ENCODE results near the gene RAB38. TPM values are rescaled to one million over a fixed set of nuclear protein-coding genes. Genes with fewer than 3 reads are reported as not detected.

RAB38 gene
- total and polyA plus RNA-seq, 2 donors from 2014 or later = 5.2 to 8.1 TPM

DNA sequence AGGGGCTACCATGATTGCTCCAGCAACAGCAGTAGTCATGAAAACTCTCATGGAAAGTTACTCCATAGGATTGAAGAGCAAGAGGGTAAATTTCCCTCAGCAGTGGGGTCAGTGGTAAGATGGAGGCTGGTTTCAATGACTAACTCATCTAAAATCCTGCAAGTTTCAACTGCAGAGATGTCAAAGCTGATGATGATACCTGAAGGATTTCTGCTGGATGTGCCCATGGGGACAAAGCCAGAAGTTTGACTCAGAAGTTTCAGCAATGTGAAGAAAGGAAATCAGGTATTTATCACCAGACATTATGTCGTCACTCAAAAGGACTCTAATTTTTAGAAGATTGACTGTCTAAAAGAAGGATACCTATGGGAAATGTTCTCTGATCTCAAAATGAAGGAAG, 29.1 kb downstream of the RAB38 start:
- H3K9me3 ChIP-seq (ENCODE audit: control insufficient read depth in 2 of 3, insufficient read depth in 1 of 3, low read length in 3 of 3) = no peaks in the 10 kb centered on the region
- TF ChIP-seq, protein P1, sequence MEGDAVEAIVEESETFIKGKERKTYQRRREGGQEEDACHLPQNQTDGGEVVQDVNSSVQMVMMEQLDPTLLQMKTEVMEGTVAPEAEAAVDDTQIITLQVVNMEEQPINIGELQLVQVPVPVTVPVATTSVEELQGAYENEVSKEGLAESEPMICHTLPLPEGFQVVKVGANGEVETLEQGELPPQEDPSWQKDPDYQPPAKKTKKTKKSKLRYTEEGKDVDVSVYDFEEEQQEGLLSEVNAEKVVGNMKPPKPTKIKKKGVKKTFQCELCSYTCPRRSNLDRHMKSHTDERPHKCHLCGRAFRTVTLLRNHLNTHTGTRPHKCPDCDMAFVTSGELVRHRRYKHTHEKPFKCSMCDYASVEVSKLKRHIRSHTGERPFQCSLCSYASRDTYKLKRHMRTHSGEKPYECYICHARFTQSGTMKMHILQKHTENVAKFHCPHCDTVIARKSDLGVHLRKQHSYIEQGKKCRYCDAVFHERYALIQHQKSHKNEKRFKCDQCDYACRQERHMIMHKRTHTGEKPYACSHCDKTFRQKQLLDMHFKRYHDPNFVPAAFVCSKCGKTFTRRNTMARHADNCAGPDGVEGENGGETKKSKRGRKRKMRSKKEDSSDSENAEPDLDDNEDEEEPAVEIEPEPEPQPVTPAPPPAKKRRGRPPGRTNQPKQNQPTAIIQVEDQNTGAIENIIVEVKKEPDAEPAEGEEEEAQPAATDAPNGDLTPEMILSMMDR (IDR thresholded peaks at IDR 0.05; ENCODE audit: borderline replicate concordance, extremely low read depth, insufficient read depth) = no peak
- H3K4me1 ChIP-seq (ENCODE audit: control insufficient read depth in 2 of 3, insufficient read depth in 2 of 3, low read depth in 1 of 3, low read length in 3 of 3) = no peaks in the 10 kb centered on the region
- H3K36me3 ChIP-seq (ENCODE audit: control insufficient read depth in 2 of 3, insufficient read depth in 3 of 3, low read length in 3 of 3) = no peaks in the 10 kb centered on the region
- no peak overlapping the region for H3K27ac ChIP-seq (ENCODE audit: low read depth in 2 of 2, low read length in 2 of 2)
- H3K4me3 ChIP-seq (ENCODE audit: low read length in 3 of 3) = no peak overlapping the region
- FAIRE-seq = no peak
- no peak overlapping the region for H3K9ac ChIP-seq (ENCODE audit: low read length in 3 of 3)
- H3K27me3 ChIP-seq (ENCODE audit: control insufficient read depth, insufficient read depth, low read length) = no peaks in the 10 kb centered on the region
- intact Hi-C loops (cut with DNase I) = no loop called here
- no peak for DNase-seq

DNA sequence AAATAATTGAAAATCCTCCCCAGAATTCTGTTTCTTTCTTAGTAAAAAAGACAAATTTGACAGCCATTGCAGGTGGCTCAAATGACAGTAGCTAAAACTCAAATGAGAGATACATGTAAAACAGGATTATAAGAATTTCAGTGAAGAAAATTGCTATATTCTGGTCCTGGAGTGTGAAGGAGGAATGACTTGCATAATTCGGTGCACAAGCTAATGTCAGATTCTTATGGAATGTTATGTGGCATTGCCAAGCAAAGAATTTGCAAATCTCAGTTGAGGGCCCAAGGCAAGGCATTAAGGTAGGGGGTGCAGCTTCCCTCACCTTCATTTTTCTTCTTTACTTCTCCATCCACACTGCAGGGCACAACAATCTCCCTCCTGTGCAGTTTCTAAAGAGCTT, 35.4 kb downstream of the RAB38 start:
- H3K27me3 ChIP-seq (ENCODE audit: control insufficient read depth, insufficient read depth, low read length) = no peaks in the 10 kb centered on the region
- intact Hi-C loops (cut with DNase I) = no loop called here

GRCh38 chr11:88131764-88132470, 43.3 kb downstream of the RAB38 start:
- intact Hi-C loops (cut with DNase I) = no loop called here
- TF ChIP-seq, protein P1 (IDR thresholded peaks at IDR 0.05; ENCODE audit: borderline replicate concordance, extremely low read depth, insufficient read depth) = no peak
- H3K27ac ChIP-seq (ENCODE audit: low read depth in 2 of 2, low read length in 2 of 2) = no peak overlapping the region
- H3K36me3 ChIP-seq (ENCODE audit: control insufficient read depth in 2 of 3, insufficient read depth in 3 of 3, low read length in 3 of 3) = peaks cover 0 to 4% (median 0%) of the 10 kb centered on the region in 3 donors
- H3K9ac ChIP-seq (ENCODE audit: low read length in 3 of 3) = no peak overlapping the region
- no peaks in the 10 kb centered on the region for H3K4me1 ChIP-seq (ENCODE audit: control insufficient read depth in 2 of 3, insufficient read depth in 2 of 3, low read depth in 1 of 3, low read length in 3 of 3)
- H3K4me3 ChIP-seq (ENCODE audit: low read length in 3 of 3) = no peak overlapping the region
- FAIRE-seq = no peak
- peaks cover 0 to 8% (median 0%) of the 10 kb centered on the region in 3 donors for H3K9me3 ChIP-seq (ENCODE audit: control insufficient read depth in 2 of 3, insufficient read depth in 1 of 3, low read length in 3 of 3)
- DNase-seq = no peak
- H3K27me3 ChIP-seq (ENCODE audit: control insufficient read depth, insufficient read depth, low read length) = no peaks in the 10 kb centered on the region

More for the DNA sequence above, 35.4 kb downstream of the RAB38 start:
- FAIRE-seq = no peak
- Histone ChIP-seq H3K36me3 (ENCODE audit: control insufficient read depth in 2 of 3, insufficient read depth in 3 of 3, low read length in 3 of 3) (no peaks in the 10 kb centered on the region), H3K9me3 (ENCODE audit: control insufficient read depth in 2 of 3, insufficient read depth in 1 of 3, low read length in 3 of 3) (no peaks in the 10 kb centered on the region), H3K9ac (ENCODE audit: low read length in 3 of 3) (no peak overlapping the region), H3K4me1 (ENCODE audit: control insufficient read depth in 2 of 3, insufficient read depth in 2 of 3, low read depth in 1 of 3, low read length in 3 of 3) (no peaks in the 10 kb centered on the region), H3K4me3 (ENCODE audit: low read length in 3 of 3) (no peak overlapping the region), H3K27ac (ENCODE audit: low read depth in 2 of 2, low read length in 2 of 2) (no peak overlapping the region)
- TF ChIP-seq, protein P1 (IDR thresholded peaks at IDR 0.05; ENCODE audit: borderline replicate concordance, extremely low read depth, insufficient read depth) = no peak
- no peak for DNase-seq
